ENCODE measurements around the gene RAB40C.

RAB40C gene

GRCh38 chr16:555528-556473 lies 34.1 kb upstream of the RAB40C start:
- no peak overlapping the region for H3K4me3 ChIP-seq (ENCODE audit: low read depth, low read length)
- no peak for TF ChIP-seq CTCF (IDR thresholded peaks at IDR 0.05; ENCODE audit: borderline replicate concordance, insufficient read depth, low read depth, low read length)

- TF ChIP-seq CTCF (IDR thresholded peaks at IDR 0.05; ENCODE audit: borderline replicate concordance, insufficient read depth, low read depth, low read length), result no peak
- no peak overlapping the region for H3K4me3 ChIP-seq (ENCODE audit: low read depth, low read length)
These were observed 33.2 kb upstream of the RAB40C start for GRCh38 chr16:556474-557173.

GRCh38 chr16:557463-558297 lies 32.2 kb upstream of the RAB40C start:
- no peak for TF ChIP-seq CTCF (IDR thresholded peaks at IDR 0.05; ENCODE audit: borderline replicate concordance, insufficient read depth, low read depth, low read length)
- no peak overlapping the region for H3K4me3 ChIP-seq (ENCODE audit: low read depth, low read length)

- H3K4me3 ChIP-seq (ENCODE audit: low read depth, low read length), result no peak overlapping the region
- no peak for TF ChIP-seq CTCF (IDR thresholded peaks at IDR 0.05; ENCODE audit: borderline replicate concordance, insufficient read depth, low read depth, low read length)
These were observed 31.4 kb upstream of the RAB40C start for GRCh38 chr16:558298-559020.

GRCh38 chr16:559021-559380 lies 30.9 kb upstream of the RAB40C start:
- TF ChIP-seq CTCF (IDR thresholded peaks at IDR 0.05; ENCODE audit: borderline replicate concordance, insufficient read depth, low read depth, low read length), result no peak
- H3K4me3 ChIP-seq (ENCODE audit: low read depth, low read length), result no peak overlapping the region

GRCh38 chr16:559411-560203 lies 30.3 kb upstream of the RAB40C start:
- no peak overlapping the region for H3K4me3 ChIP-seq (ENCODE audit: low read depth, low read length)
- no peak for TF ChIP-seq CTCF (IDR thresholded peaks at IDR 0.05; ENCODE audit: borderline replicate concordance, insufficient read depth, low read depth, low read length)

All from GM12875 (cell line).